ENCODE results near the gene KPNA3.

GRCh38 chr13:49683489-49683888 is 109.0 kb downstream of the KPNA3 start:
- TF ChIP-seq ZFP3 (CRISPR knock-in tag; IDR thresholded peaks at IDR 0.05) (no peak), RARB (CRISPR knock-in tag; IDR thresholded peaks at IDR 0.05) (no peak), ISL1 (CRISPR knock-in tag; IDR thresholded peaks at IDR 0.05) (no peak), POU6F1 (CRISPR knock-in tag; IDR thresholded peaks at IDR 0.05; ENCODE audit: borderline replicate concordance, low read depth) (no peak)
- TF ChIP-seq, protein P1, sequence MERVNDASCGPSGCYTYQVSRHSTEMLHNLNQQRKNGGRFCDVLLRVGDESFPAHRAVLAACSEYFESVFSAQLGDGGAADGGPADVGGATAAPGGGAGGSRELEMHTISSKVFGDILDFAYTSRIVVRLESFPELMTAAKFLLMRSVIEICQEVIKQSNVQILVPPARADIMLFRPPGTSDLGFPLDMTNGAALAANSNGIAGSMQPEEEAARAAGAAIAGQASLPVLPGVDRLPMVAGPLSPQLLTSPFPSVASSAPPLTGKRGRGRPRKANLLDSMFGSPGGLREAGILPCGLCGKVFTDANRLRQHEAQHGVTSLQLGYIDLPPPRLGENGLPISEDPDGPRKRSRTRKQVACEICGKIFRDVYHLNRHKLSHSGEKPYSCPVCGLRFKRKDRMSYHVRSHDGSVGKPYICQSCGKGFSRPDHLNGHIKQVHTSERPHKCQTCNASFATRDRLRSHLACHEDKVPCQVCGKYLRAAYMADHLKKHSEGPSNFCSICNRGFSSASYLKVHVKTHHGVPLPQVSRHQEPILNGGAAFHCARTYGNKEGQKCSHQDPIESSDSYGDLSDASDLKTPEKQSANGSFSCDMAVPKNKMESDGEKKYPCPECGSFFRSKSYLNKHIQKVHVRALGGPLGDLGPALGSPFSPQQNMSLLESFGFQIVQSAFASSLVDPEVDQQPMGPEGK (CRISPR knock-in tag; IDR thresholded peaks at IDR 0.05; ENCODE audit: borderline replicate concordance) = no peak

Data from SK-N-SH treated with all-trans-retinoic acid at 6 μM for 48 hours (cell line).